HG02870 (cell line): Measurements from ENCODE around the gene SH3BP2.

ENCODE experiments used
- ATAC-seq: cut with Tn5 transposase; IDR thresholded peaks from one replicate; pipeline ENCODE4 v1.9.1; 2021; ENCODE audit warnings: mild to moderate bottlenecking, moderate library complexity; ENCODE audit not compliant: unreplicated experiment

Gene SH3BP2

DNA sequence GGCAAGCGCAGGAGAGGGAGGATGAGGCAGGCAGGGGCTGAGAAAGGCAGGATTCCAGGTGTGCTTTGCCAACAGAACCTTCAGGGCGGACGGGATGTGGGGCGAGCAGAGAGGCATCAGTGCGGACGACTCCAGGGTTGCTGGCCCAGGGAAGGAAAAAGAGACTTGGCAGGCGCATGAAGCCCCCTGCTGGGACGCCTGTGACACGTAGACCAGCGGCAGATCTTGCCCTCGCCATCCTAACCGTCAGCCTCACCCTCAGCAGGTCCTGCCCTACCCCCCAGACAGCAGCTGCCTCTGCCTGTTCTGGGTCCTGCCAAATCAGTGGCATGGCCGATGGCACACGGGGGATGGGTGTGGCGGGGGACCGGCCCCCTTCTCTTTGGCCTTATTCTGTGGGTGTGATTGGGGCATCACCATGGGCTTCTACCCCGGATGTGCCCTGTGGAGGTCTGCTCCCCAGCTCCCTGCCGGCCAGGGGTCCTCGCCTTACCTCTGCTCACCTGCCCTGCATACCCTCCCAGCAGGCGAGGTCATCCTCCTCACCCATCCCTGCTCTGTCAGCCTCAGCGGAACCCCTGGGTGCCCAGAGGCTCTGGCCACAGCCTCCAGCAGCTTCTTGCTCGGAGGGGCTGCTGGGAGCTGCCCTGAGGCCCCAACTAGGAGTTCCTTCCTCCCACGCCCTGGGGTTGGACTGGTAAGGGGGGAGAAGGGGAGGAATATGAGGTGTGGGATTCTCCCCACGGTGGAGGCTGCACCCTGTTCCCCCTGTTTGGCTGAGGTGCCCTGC lies 2.9 kb upstream of the SH3BP2 start:
- ATAC-seq = no peak

DNA sequence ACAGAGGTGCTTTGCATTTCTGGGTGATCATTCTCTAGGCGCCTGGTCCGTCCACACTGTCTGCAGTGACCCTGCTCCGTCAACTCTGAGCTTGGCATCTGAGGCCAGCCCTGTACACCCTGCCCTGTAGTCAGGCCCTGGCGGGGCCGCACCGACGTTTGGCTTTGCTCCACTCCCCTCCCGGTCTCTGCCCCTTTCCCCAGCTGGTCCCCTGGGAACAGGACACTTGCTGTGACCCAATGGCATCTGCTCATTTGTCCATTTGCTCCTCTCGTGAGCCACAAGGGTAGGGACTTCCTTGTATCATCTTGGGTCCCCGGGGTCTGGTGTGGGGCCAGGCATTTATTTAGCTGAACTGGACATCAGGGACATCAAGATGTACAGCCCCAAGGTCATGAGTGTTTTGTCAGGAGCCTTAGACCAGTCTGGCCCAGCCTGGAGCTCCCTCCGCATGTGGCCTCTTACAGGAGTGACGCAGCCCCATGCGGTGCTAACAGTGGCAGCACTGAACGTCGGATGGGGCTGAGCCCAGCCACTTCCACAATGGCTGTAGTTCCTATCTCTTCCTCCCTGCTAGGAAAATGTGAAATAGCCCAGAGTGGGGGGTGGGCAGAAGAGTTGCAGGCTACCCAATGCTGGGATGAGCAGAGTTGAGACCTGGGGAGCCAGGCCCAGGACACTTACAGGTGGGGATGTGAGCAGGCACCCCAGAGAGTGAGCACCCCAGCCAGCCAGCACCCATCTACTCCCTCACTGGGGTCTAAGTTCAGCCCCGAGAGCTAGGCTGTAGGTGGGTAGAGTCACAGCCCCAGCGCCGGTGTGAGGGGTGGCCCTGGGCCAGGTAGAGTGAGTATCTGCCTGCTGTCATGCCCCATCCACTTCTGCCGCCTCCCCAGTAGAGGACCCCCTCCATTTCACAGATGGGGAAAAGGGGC lies 2.0 kb upstream of the SH3BP2 start:
- ATAC-seq = no peak

DNA sequence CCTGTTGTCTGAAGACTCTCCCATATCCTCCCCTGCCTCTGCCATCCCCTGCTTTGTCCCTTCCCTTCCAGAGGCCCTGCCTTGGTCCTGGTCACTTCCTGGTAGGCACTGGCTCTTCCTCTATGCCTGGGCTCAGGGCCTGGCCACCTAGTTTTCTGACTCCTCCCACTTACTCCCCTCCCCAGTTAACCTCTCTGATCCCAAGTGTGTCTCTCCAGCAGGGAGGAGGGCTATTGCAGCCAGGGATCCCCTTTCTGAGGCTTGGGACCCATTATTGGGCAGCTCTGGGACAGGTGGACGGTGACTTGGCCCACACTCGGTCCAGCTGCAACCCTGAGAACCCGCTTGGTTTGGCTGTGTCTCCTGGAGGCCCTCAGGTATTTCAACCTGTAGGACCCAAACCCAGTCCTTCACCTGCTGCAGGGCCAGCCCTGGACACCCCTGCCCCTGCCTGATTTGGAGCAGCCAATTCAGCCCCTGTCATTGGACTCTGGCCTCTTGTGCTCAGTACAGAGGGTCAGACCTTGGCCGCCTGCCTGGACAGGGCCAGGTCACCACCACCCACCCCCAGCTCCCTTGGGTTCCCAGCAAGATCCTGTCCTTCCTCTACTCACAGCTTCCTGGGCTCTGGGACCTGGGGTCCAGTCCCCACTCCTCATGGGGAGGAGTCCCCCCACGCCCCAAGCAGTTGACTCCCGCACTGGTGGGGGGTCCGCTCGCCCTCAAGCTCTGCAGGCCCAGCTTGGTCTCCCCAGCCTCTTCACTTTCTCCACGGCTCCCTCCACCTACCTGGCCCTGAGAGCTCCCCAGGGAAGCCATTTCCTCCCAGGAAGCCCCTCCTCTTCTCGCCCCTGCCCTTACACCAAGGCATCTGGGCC lies 1.1 kb upstream of the SH3BP2 start:
- no peak for ATAC-seq

DNA sequence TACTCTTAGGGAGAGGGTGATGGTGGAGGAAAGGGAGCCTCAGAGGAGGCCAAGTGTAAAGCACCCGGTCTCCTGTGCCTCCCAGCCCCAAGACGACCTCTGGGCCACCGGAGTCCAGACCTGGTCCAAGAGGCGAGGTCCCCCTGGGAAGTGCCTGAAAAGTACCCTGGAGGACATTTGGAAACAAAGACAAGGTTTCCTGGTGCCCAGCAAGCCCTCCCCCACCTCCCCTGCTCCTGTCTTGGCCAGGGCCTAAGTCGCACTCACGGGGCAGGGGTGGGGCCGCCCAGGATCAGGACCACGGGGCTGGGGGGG lies 532 bp upstream of the SH3BP2 start:
- ATAC-seq = no peak

DNA sequence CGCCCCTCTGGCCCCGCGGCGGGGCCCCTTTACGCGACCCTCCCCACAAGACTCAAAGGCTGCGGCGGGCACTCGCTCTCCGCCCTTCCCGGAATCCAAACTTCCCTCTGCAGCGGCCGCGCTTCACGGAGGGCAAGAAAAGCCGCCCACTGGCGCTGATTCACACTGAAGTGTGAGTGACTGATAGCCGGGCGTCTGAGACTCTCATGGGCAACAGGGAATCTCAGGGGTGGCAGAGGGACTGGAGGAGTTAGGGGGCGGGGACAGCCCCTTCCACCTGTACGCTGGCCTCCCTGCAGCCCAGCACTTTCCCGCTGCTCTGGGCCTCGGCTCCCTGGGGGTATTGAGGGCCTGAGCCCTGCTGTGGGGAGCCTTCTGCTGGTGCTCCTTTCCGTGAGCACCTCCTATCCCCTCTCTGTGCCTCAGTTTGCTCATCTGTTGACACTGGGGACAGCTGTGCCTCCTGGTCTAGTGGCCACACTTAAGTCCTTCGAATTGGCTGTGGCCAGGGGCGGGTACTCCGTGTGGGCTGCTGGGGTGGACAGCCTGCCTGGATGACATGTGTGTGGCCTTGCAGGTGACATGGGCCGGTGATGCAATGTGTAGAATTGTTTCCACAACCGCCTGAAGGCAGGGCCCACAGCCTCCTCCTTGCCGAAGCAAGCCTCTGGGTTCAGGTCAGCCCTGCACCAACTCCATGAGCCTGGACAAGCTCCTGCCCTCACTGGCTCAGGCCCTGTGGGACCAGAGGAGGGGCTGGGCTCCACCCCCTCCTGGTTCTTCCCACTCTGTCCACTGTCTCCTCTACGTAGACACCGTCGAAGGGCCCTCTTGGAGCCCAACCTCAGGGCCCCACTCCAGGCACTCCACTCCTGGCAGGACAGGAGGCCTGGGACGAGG lies 951 bp downstream of the SH3BP2 start:
- ATAC-seq = no peak

DNA sequence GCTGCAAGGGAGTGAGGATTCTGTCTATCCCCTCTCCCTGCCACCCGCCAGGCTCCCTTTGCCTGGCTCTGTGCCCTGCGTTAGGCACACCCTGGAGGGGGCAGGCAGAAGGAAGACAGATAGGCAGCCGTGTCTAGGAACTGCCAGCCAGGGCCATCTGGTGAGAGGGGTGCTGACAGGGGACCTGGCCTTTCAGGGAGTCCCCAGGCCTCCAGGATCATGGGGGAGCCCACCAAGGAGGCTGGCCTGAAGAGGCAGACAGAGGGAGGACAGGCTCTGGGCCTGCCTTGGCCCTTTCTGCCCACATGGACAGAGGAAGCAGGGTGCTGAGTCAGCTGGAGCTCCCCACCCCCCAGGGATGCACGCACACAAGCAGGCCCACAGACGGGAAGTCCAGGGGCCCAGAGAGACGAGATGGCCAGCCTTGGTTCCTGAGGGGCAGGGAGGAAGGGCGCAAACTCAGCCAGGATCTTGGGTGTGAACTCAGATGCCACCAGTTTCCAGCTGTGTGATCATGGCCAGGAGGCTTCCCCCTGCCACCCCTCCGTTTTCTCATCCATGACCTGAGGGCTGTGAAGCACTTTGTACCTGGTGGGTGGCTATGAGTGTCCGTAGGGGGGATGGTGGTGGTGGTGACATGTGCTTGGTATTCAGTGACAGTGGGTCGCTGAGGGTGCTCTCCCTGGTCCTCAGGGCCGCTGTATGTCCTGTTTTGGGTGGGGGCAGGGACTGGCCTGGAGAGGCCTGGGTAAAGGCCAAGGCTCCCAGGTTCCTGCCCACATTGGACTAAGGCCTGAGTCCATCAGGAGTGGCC lies 1.8 kb downstream of the SH3BP2 start:
- no peak for ATAC-seq

DNA sequence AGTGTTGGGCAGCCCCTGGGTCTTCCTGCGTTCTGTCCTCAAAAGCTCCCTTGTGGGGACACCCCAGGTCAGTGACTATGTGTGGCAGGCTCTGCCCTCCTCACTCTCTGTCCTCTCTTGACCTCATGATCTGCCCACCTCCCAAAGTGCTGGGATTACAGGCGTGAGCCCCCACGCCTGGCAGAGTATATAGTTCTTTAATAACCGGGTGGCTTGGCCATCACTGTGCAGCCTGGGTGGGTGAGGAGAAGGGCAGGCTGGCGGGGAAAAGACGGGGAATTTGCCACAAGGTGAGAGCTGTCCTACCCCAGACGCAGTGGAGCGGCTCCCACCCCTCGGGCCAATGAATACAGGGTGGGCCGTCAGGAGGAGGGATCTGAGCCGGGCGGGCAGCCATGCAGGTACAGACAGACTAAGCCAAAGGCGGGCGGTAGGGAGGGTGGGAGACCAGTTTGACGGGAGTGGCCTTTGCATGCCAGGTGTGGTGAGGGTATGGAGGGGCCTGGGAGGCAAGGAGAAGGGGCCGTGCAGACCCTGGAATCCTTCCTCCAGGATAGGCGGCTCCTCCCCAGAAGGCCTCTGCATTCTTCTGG lies 2.5 kb downstream of the SH3BP2 start:
- ATAC-seq = no peak

DNA sequence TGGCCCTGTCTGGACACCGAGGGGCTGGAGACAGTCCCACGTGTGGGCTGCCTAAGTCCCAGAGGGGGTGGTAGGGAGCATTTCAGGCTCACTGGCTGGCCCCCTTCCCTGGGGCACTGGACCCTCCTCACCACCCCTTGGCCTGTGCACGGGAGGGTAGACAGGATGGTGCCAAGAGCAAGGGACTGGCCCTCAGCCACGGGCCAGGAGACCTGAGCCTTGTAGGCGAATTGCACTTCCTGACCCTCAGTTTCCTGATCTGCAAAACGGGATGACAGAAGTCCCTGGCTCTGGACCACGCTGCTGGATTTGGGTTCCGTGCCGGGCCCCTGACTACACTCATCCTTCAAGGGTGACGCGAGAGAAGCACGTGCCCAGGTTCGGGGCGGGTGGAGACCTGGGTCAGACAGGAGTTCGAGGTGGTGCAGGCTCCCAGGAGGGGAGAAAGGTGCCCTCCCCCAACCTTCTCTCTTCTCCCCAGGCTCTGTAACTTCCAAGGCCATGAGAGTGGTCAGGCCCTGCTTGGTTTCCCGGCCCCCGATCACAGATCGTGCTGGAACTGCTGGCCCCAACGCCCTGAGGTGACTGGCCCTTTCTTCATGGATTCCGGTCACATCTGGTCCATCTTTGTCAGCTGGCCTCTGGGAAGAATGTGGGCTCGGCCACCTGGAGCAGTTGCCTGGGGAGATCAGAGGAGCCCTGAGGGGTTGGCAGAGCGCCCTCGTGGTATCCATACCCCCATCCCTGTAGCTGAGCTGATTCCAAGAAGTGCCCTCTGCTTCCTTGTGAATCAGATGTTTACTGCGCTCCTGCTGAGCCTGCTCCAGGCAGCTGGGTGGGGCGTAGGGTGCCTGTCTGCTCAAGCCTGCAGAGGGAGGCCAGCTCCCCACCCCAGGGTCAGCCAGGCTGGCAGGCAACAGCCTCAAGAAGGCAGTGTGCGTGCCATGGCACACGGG lies 3.3 kb downstream of the SH3BP2 start:
- no peak for ATAC-seq

DNA sequence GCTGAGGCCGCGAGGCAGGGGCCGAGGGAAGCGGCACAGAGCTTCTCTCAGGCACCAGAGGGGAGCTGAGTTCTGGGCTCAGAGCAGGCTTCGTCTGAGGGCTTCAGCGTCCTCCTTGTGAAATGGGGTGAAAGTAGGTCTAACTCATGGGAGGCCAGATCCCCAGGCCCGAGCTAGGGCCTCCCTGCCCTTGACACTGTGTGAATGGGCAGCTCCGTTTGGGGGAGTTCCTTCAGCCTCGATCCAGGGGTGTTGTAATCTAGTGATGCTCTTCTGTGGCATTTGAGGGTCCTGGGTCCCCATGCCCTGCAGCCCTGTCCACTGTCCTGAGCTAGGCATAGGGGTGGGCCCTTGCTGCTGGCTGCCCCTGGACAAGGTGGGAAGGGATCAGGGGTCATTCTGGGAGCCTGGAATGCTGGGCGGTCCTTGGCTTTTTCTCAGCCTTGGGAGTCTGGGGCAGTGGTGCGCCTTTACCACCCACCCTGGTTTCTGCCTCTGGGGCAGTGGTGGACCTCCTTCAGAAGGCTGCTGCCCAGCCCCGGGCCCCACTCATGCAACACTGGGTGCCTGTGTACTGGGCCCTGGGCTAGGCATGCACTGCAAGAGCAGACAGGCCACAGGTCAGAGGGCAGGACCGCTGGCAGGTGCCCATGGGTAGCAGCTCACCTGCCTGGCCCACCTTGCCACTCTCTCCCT lies 4.1 kb downstream of the SH3BP2 start:
- no peak for ATAC-seq

DNA sequence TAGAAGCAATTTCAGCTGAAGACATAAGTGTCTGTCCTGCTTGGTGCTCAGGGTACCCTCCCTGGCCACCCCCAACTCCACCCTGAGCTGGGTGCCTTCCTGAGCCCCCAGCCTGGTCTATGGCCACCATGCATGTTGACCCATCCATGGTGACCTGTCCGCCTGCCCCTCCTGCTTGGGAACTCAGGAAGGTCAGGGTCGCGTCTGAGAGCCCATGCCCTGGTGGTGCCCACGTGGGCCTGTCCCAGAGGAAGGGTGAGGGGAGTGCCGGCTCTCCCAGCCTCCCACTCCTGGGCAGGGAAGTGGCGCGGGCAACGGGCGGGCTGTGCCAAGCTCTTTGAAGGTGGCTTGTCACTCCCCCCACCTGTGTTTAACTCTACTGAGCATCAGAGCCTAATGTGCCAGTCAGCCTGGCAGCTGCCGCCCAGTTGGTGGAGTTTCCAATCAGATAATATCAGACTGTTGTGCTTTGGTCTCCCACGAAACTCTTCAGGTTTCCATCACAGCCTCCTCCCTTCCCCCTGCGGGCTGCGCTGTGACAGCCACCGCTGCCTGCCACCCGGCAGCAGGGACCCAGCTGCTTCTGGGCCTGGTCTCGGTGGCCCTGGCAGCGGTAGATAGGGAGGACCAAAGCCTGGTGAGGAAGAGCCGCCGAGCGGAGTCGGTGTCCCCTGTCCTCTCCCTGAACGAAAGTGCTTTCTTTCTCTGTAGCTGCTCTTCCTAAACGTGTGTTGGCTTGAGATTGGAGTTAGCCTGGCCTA lies 4.8 kb downstream of the SH3BP2 start:
- ATAC-seq = no peak

DNA sequence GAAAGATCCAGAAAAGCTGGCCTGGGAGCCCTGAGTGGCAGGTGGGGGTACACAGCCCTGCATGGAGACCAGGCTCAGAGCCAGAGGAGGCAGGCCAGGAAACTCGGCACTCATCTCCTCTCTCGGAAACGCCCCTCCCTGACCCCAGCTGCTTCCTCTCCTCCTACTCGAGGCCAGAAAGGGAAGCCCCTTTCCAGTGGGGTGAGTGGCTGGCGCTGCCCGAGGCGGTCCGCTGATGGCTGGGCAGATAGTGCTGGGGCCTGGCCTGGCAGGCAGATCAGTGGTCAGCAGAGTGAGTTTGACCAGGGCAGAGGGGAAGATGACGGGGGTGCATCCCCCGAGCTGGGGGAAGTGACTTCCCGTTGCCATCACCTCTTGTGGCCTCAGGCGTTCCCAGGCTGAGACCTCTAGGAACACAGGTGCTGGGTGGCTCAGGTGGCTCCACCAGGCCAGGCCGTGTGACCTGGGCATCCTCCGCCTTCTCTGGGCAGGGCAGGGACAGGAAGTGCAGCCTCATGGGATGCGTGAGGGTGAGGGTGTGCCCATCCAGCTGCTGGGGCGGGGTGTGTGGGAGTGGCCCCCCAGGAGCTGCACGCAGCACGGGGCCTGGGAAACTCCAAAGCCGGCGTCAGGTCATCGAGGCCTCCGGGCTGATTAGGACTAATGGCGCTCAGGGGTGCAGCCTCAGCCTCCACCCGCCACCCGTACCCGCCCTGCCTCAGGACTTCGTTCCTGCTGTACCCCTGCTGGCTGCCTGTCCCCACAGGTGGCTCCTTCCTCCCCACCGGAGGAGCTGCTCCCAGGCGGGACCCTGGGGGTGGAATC lies 5.7 kb downstream of the SH3BP2 start:
- no peak for ATAC-seq

DNA sequence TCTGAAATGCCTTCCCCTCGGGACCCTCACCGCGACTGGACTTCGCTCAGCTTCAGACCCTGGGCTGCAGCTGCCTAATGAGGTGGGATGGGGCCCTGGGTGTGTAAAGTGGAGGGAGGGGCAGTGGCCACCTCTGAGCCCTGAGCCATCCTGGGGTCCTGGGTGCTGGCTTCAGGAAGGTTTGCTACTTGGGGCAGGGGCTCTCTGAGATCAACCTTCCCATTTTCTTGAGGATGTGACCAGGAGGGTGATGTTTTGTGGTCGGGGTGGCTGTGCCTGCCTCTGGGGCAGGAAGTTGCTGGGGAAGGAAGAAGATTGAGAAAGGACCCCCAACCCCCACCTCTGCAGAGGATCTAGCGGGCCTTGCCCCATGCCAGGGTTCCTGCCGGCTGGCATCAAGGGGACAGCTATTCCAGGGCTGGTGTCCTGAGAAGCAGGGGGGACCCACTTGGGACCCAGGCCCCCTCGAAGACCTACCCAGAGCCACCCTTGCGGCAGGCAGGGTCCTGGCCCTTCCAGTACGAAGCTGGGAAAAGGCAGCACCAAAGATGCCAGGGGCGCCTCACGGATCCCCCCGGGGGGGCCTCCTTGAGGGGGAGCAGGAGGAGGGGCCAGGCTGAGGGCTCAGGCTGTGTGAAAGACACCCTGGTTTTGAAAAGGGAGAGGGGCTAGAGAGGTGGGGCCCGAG lies 6.5 kb downstream of the SH3BP2 start:
- no peak for ATAC-seq

DNA sequence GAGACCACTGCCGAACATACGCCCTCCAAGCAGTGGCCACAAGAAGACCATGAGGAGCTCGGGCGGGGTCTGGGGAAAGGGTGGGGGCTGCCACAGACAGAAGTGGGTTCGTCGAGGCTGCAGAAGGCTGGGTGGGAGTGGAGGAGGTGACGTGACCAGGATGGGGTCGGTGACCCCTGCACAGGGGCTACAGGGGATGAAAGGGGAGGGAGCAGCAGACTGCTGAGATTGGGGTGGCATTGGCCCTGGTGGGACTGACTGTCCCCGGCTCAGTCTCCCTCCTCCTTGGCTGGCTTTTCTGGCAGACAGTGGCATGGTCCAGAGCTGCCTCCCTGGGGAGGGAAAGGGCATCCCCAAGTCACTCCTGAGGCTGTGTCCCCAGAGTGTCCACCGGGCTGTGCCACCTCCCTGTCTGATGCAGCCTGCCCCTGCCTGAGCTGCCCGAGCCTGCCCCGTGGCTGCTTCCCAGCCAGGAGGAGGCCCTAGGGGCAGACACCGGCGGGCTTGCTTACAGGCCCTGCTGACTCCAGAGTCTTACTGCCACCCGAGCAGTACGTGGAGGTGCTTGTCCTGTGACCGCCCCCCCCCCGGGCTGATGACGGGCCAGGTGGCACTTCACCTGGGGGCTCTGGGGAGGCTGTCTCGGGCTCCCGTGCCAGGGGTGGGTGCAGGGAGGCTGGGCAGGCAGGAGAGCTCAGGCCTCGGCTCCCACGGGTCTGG lies 7.2 kb downstream of the SH3BP2 start:
- no peak for ATAC-seq
